Measurements from ENCODE around the gene RGS6.

GRCh38 chr14:72040528-72040927, 108.3 kb downstream of the RGS6 start:
- TF ChIP-seq, protein P1, sequence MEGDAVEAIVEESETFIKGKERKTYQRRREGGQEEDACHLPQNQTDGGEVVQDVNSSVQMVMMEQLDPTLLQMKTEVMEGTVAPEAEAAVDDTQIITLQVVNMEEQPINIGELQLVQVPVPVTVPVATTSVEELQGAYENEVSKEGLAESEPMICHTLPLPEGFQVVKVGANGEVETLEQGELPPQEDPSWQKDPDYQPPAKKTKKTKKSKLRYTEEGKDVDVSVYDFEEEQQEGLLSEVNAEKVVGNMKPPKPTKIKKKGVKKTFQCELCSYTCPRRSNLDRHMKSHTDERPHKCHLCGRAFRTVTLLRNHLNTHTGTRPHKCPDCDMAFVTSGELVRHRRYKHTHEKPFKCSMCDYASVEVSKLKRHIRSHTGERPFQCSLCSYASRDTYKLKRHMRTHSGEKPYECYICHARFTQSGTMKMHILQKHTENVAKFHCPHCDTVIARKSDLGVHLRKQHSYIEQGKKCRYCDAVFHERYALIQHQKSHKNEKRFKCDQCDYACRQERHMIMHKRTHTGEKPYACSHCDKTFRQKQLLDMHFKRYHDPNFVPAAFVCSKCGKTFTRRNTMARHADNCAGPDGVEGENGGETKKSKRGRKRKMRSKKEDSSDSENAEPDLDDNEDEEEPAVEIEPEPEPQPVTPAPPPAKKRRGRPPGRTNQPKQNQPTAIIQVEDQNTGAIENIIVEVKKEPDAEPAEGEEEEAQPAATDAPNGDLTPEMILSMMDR (IDR thresholded peaks at IDR 0.05) = no peak
- TF ChIP-seq EP300 (IDR thresholded peaks at IDR 0.05) = no peak
- TF ChIP-seq POLR2AphosphoS5 (IDR thresholded peaks at IDR 0.05) = no peak
- no peak for TF ChIP-seq POLR2A (IDR thresholded peaks at IDR 0.05)
